Brain microvascular endothelial cell (primary cell): ENCODE data around the gene GARNL3.

Source experiments
- DNase-seq: peaks from one replicate; pipeline ENCODE4 v3.0.0-alpha.2; 2020
- H3K27ac ChIP-seq: fragments of 250-450 bp; sonication (Bioruptor Pico); 2 replicates; pipeline ENCODE4 v1.5.1; 2020; ENCODE audit warnings: mild to moderate bottlenecking, moderate library complexity
- H3K27me3 ChIP-seq: fragments of 250-450 bp; sonication (Bioruptor Pico); replicated peaks from 2 replicates; pipeline ENCODE4 v1.5.1; 2020; ENCODE audit warnings: mild to moderate bottlenecking
- H3K36me3 ChIP-seq: fragments of 250-450 bp; sonication (Bioruptor Pico); replicated peaks from 2 replicates; pipeline ENCODE4 v1.5.1; 2020; ENCODE audit warnings: mild to moderate bottlenecking
- H3K4me3 ChIP-seq: 2 replicates; pipeline ENCODE4 v1.5.1; 2011; ENCODE audit warnings: low read depth, mild to moderate bottlenecking, control low read depth, low read length, moderate library complexity
- CTCF ChIP-seq: IDR thresholded peaks from 2 replicates; pipeline ENCODE4 v1.5.1; 2011; ENCODE audit warnings: low read depth, mild to moderate bottlenecking, moderate library complexity, low read length, control low read depth, inconsistent platforms; ENCODE audit errors: missing control alignments
- in situ Hi-C: cut with HindIII; loops from 2 replicates; pipeline ENCODE4 v1.10.0; 2017; ENCODE audit warnings: low sequenced_read_pairs, low pct_ligation_motif_present

GARNL3 gene

DNA sequence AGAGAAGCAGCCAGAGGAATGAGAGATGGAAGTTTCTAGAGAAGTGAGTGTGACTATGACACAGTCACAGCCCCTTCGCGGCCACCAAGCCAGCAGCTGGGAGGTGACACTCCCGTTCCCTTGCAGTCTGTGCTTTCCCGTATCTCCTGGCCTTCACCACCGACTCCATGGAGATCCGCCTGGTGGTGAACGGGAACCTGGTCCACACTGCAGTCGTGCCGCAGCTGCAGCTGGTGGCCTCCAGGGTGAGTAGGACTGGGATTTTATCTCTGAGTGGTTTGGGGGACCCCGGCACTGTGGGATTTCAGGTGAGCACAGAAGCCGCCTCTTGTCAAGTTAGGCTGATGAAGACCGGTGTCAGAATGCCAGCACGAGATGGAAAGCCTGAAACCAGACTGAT lies 120.3 kb downstream of the GARNL3 start:
- Histone ChIP-seq H3K27me3 (peaks cover 25% of the 10 kb centered on the region), H3K4me3 (no peak overlapping the region), H3K36me3 (no peaks in the 10 kb centered on the region), H3K27ac (no peak overlapping the region)
- no peak for DNase-seq
- TF ChIP-seq CTCF = peak; percentile 36
- in situ Hi-C loops = no loop called here

- H3K27ac ChIP-seq = no peak overlapping the region
- H3K36me3 ChIP-seq = no peaks in the 10 kb centered on the region
- in situ Hi-C loops = no loop called here
- no peak for DNase-seq
- TF ChIP-seq CTCF = no peak
- H3K4me3 ChIP-seq = no peak overlapping the region
- peaks cover 25% of the 10 kb centered on the region for H3K27me3 ChIP-seq
These were observed 121.7 kb downstream of the GARNL3 start for GRCh38 chr9:127386249-127386648.

DNA sequence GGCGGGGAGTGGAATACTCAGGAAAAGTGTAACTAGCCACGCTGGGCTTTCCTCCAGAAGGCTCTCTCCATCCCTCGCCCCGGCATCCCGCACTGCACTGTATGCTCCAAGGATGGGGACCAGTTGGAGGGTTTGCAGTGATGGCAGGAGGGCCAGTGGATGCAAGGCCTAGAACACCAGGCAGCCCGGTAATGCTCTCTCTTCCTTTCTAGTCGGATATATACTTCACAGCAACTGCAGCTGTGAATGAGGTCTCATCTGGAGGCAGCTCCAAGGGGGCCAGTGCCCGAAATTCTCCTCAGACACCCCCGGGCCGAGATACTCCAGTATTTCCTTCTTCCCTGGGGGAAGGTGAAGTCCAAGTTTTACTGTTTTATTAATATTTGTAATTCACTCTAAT lies 122.4 kb downstream of the GARNL3 start:
- no peak for TF ChIP-seq CTCF
- in situ Hi-C loops = no loop called here
- H3K27ac ChIP-seq = no peak overlapping the region
- DNase-seq = no peak
- peaks cover 25% of the 10 kb centered on the region for H3K27me3 ChIP-seq
- no peak overlapping the region for H3K4me3 ChIP-seq
- H3K36me3 ChIP-seq = no peaks in the 10 kb centered on the region

GRCh38 chr9:127388037-127388855 lies 123.7 kb downstream of the GARNL3 start:
- in situ Hi-C loops = no loop called here
- Histone ChIP-seq H3K27ac (peak overlapping the region; percentile 65), H3K36me3 (no peaks in the 10 kb centered on the region), H3K27me3 (peaks cover 20% of the 10 kb centered on the region), H3K4me3 (no peak overlapping the region)
- TF ChIP-seq CTCF = no peak
- peak; percentile 98 for DNase-seq

GRCh38 chr9:127388856-127389238 lies 124.3 kb downstream of the GARNL3 start:
- H3K4me3 ChIP-seq = no peak overlapping the region
- H3K27ac ChIP-seq = peak overlapping the region; percentile 65
- peaks cover 15% of the 10 kb centered on the region for H3K27me3 ChIP-seq
- no peak for DNase-seq
- no peak for TF ChIP-seq CTCF
- in situ Hi-C loops = no loop called here
- no peaks in the 10 kb centered on the region for H3K36me3 ChIP-seq
